HG02885 (cell line): ENCODE results near the gene ZNHIT1.

Experiments used
- ATAC-seq: cut with Tn5 transposase; IDR thresholded peaks from one replicate; pipeline ENCODE4 v1.9.1; 2021; ENCODE audit warnings: mild to moderate bottlenecking; ENCODE audit not compliant: unreplicated experiment, poor library complexity

Gene ZNHIT1

GRCh38 chr7:101217388-101218235, at the start of gene ZNHIT1, which contains the start of gene PLOD3:
TSS of gene ZNHIT1 (plus strand) at chr7:101218165. CDS start at chr7:101218196, 31 bp downstream.
TSS of gene PLOD3 (minus strand) at chr7:101217581. CDS start at chr7:101217274, 307 bp downstream.
- peak; percentile 77 for ATAC-seq

- no peak for ATAC-seq
Measured at GRCh38 chr7:101168412-101169049, 49.4 kb upstream of the ZNHIT1 start.

GRCh38 chr7:101169110-101169837, 48.7 kb upstream of the ZNHIT1 start:
- no peak for ATAC-seq

GRCh38 chr7:101169838-101170551, 48.0 kb upstream of the ZNHIT1 start:
- ATAC-seq = no peak

GRCh38 chr7:101170617-101171441, 47.1 kb upstream of the ZNHIT1 start:
- no peak for ATAC-seq

- ATAC-seq = no peak
Measured at GRCh38 chr7:101171442-101171837, 46.5 kb upstream of the ZNHIT1 start.

- no peak for ATAC-seq
Measured at GRCh38 chr7:101172005-101172853, 45.7 kb upstream of the ZNHIT1 start.

- ATAC-seq = no peak
Measured at GRCh38 chr7:101172854-101173751, 44.9 kb upstream of the ZNHIT1 start.

GRCh38 chr7:101173752-101174244, 44.2 kb upstream of the ZNHIT1 start:
- no peak for ATAC-seq

GRCh38 chr7:101174322-101174854, 43.6 kb upstream of the ZNHIT1 start:
- no peak for ATAC-seq

GRCh38 chr7:101175664-101176063, 42.3 kb upstream of the ZNHIT1 start:
- no peak for ATAC-seq

GRCh38 chr7:101177644-101178043, 40.3 kb upstream of the ZNHIT1 start:
- ATAC-seq = no peak

GRCh38 chr7:101179117-101179516, 38.8 kb upstream of the ZNHIT1 start:
- ATAC-seq = no peak

- ATAC-seq = no peak
Measured at GRCh38 chr7:101179713-101180112, 38.3 kb upstream of the ZNHIT1 start.

GRCh38 chr7:101180130-101180755, 37.7 kb upstream of the ZNHIT1 start, which contains the start of gene NAT16:
TSS of gene NAT16 (minus strand) at chr7:101180293. CDS start at chr7:101174807, 5,486 bp downstream.
- ATAC-seq = no peak

GRCh38 chr7:101185258-101185839, 32.6 kb upstream of the ZNHIT1 start:
- no peak for ATAC-seq
